Panc1 (cell line): ENCODE data around the gene UBTFL1. TPM values are rescaled to one million over a fixed set of nuclear protein-coding genes. Genes with fewer than 3 reads are reported as not detected.
"Not testable (repeated sequence)": the region's sequence is repeated elsewhere in the genome, so short reads cannot be mapped to it uniquely, and the experiment has no call there.

Source experiments
- ATAC-seq: fragments of 200-7000 bp; cut with Tn5 transposase; 2 replicates; pipeline ENCODE4 v1.9.1; 2020; ENCODE audit warnings: mild to moderate bottlenecking, moderate library complexity
- Bru-seq: library from RNA; stranded (reverse); fragments of 400-500 nt; gene quantifications from one replicate; lab custom pipeline; 2021; lab: Mats Ljungman, UMichigan
- BruChase-seq, 2 experiments: library from RNA; stranded (reverse); fragments of 400-500 nt; gene quantifications; one replicate each; lab custom pipeline; 2021; lab: Mats Ljungman, UMichigan
- BruUV-seq: library from RNA; stranded (reverse); fragments of 400-500 nt; replicated peaks from 2 replicates; lab custom pipeline; 2021; lab: Mats Ljungman, UMichigan
- CTCF ChIA-PET: fragments of 300-600 bp; sonication (Branson Sonifier 250); formaldehyde crosslinking; loops from one replicate; lab custom pipeline; 2022; ENCODE audit warnings: antibody characterized with exemption; lab: Charles Lee
- POLR2A ChIA-PET: fragments of 300-600 bp; sonication (Branson Sonifier 250); formaldehyde crosslinking; loops from one replicate; lab custom pipeline; 2022; ENCODE audit warnings: antibody characterized with exemption; lab: Charles Lee
- DNase-seq: peaks from one replicate; pipeline ENCODE4 v3.0.0-alpha.2; 2010; ENCODE audit warnings: low read depth, low spot score
- H3K27ac ChIP-seq: 2 replicates; pipeline ENCODE4 v1.5.1; 2011; ENCODE audit warnings: mild to moderate bottlenecking, low read length, inconsistent platforms
- H3K27me3 ChIP-seq: fragments of 200-500 bp; sonication (Bioruptor generic); 2 replicates; pipeline ENCODE4 v1.6.0; 2014; ENCODE audit warnings: low read length, inconsistent platforms; ENCODE audit not compliant: control insufficient read depth, insufficient read depth
- H3K36me3 ChIP-seq: fragments of 200-500 bp; sonication (Bioruptor generic); 2 replicates; pipeline ENCODE4 v1.5.1; 2014; ENCODE audit warnings: inconsistent platforms, mild to moderate bottlenecking, low read length, moderate library complexity; ENCODE audit not compliant: control insufficient read depth, insufficient read depth
- H3K4me1 ChIP-seq: 2 replicates; pipeline ENCODE4 v1.5.1; 2011; ENCODE audit warnings: inconsistent platforms, mild to moderate bottlenecking, low read length, moderate library complexity; ENCODE audit not compliant: control insufficient read depth, insufficient read depth
- H3K4me3 ChIP-seq, 2 experiments: 2 replicates each; pipeline ENCODE4 v1.5.1; 2011 to 2012; ENCODE audit warnings: low read depth in 2 of 2, low read length in 2 of 2, mild to moderate bottlenecking in 2 of 2, inconsistent platforms in 1 of 2, moderate library complexity in 1 of 2
- H3K9me3 ChIP-seq: fragments of 200-500 bp; sonication (Bioruptor generic); 2 replicates; pipeline ENCODE4 v1.5.1; 2014; ENCODE audit warnings: low read depth, mild to moderate bottlenecking, inconsistent platforms, low read length, moderate library complexity; ENCODE audit not compliant: control insufficient read depth, insufficient read depth
- in situ Hi-C: cut with HindIII; loops from 2 replicates; pipeline ENCODE4 v1.10.0; 2016; ENCODE audit warnings: low sequenced_read_pairs, low pct_unique_long_range_greater_than_20kb
- intact Hi-C: fragments of 100-400 bp; cut with micrococcal nuclease; formaldehyde crosslinking; loops from one replicate; pipeline ENCODE4 v1.10.0; 2022; ENCODE audit not compliant: unreplicated experiment
- long read RNA-seq: library from polyadenylated mRNA; unstranded; transcript quantifications from one replicate; pipeline ENCODE4 v2.0.0, GENCODE V29; 2021; ENCODE audit not compliant: unreplicated experiment
- polyA plus RNA-seq: library from polyadenylated mRNA; unstranded; fragments of >200 nt; gene quantifications from one replicate; pipeline ENCODE4 v1.2.1, GENCODE V29; 2012; ENCODE audit warnings: missing spikeins; ENCODE audit not compliant: insufficient read length
- total RNA-seq: library from RNA; stranded (reverse); gene quantifications from one replicate; pipeline ENCODE4 v1.2.1, GENCODE V29; 2021; ENCODE audit not compliant: unreplicated experiment

UBTFL1 gene
- not detected for total RNA-seq
- not detected for polyA plus RNA-seq
- not detected for Bru-seq, nascent RNA
- not detected for BruChase-seq, experiment 1, labeled RNA remaining after a 2-hour chase
- BruChase-seq, experiment 2, labeled RNA remaining after a 6-hour chase, result not detected
- long read RNA-seq, result 0 reads

DNA sequence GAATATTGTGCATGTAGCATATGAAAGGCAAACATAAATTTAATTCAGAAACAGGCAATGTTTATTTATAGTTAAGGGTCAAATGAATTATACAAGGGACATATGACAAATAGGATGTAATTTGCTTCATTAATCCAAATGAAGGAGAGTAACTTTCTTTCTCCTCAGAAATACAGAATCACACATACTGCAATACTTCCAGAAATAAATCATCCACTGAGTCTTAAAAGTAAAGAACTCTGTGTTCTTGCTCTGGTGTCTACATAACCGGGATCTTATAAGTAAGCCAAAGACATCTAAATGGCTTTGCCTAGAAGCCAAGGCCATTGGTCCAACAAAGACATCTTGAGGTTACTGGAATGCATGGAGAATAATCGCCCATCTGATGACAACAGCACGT, at the start of gene UBTFL1:
Gene UBTFL1, plus strand, starts transcription at position 301 of the 400 bp plus-strand sequence. Its CDS starts 0 bp downstream, at position 301.
- intact Hi-C loops, in situ Hi-C loops: not testable (repeated sequence)

DNA sequence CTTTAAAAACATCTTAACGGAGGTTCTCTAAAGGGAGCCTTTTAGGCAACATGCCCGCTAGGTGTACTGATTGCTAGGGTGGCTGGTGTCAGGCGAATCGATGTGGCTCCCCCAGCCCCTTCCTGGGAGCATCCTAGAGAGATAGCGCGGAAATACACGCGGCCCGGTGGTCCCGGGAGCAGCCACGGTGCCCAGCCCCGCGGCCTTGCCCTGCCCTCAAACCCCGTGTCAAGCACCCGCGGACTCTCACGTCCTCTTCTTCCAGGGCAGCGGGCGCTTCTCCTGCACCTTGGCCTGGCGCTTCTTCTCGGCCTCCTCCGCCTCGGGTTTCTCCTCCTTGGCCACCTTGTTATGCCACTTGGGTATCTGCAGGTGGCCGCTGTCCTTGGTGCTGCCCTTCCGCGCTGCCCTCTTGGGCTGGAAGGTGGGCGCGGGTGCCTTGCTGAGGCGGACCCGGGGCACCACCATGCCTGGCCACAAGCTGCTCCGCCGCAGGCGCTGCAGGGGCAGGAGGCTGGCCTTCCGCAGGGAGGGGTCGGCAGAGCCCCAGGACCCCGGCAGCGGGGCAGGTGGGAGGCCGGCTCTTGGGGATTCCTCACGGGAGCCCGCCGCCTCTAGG, 34.0 kb upstream of the UBTFL1 start:
- H3K9me3 ChIP-seq, H3K4me1 ChIP-seq, intact Hi-C loops, H3K27me3 ChIP-seq, DNase-seq, H3K27ac ChIP-seq, CTCF ChIA-PET, POLR2A ChIA-PET, ATAC-seq, H3K36me3 ChIP-seq, in situ Hi-C loops, BruUV-seq, H3K4me3 ChIP-seq: not testable (repeated sequence)

More for the DNA sequence above, at the start of gene UBTFL1:
- DNase-seq, BruUV-seq, ATAC-seq, H3K4me1 ChIP-seq, H3K27me3 ChIP-seq, H3K4me3 ChIP-seq, CTCF ChIA-PET, H3K36me3 ChIP-seq, H3K27ac ChIP-seq, H3K9me3 ChIP-seq: not testable (repeated sequence)
- POLR2A ChIA-PET, result interaction anchor here (0.7 kb wide), 1 partner anchor 375 kb away, joined by 4 read pairs; no protein-coding TSS in a partner anchor

DNA sequence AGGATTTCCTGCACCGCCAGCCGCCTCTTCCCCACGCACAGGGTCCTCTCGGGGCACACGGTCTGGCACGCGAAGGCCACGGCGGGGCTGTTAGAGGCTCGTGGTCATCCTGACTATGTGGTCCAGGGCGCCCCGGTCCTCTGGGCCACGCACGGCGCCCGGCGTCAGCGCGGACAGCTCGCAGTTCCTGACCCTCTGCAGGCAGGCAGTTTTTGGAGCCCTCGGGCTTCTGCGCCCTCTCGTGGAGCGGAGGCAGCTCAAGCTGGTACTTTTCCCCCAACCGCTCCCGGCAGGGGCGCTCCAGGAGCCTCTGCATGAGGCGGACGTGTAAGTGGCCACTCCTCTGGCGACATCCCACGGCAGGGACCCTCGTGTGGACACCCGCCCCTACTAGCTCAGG, 33.4 kb upstream of the UBTFL1 start:
- intact Hi-C loops, in situ Hi-C loops, POLR2A ChIA-PET, BruUV-seq, DNase-seq, CTCF ChIA-PET, H3K36me3 ChIP-seq, H3K27me3 ChIP-seq, ATAC-seq, H3K27ac ChIP-seq, H3K4me1 ChIP-seq, H3K4me3 ChIP-seq, H3K9me3 ChIP-seq: not testable (repeated sequence)

DNA sequence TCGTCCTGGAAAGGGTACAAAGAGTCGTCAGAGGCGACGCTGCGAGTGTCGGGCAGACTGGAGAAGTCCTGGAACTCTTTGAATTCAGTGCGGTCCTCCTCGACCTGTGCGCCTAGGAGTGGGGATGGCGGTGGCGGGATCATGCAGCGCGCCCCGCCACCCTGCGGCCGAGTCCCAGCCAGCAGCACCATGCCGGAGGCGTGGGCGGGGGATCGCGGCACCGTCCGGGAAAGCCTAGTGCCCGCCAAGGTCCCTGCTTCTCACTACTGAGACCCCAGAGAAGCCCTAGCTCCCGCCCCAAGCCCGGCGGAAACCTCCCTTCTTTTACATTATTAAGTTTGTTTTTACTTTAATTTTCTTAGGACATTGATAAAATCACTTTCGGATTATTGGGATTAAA, 32.2 kb upstream of the UBTFL1 start:
- H3K27ac ChIP-seq, BruUV-seq, H3K36me3 ChIP-seq, ATAC-seq, CTCF ChIA-PET, DNase-seq, H3K4me1 ChIP-seq, H3K9me3 ChIP-seq, POLR2A ChIA-PET, intact Hi-C loops, in situ Hi-C loops, H3K27me3 ChIP-seq, H3K4me3 ChIP-seq: not testable (repeated sequence)

DNA sequence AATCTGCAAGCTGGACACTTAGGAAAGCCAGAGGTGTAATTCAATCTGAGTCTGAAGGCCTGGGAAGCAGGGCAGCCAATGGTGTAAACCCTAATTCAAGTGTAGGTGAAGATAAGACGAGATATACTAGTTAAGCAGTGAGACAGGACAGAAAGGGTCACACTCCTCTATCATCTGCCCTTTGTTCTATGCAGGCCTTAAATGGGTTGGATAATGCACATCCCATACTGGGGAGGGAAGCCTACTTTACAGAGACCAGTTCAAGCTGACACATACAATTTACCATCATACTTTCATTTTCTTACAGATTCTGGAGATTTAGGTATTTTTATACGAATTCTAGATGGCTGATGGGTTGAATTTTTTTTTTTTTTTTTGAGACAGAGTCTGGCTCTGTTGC, 3.0 kb downstream of the UBTFL1 start:
- H3K27me3 ChIP-seq, H3K4me1 ChIP-seq, in situ Hi-C loops, CTCF ChIA-PET, ATAC-seq, H3K36me3 ChIP-seq, BruUV-seq, intact Hi-C loops, H3K27ac ChIP-seq, H3K9me3 ChIP-seq, DNase-seq, POLR2A ChIA-PET, H3K4me3 ChIP-seq: not testable (repeated sequence)

DNA sequence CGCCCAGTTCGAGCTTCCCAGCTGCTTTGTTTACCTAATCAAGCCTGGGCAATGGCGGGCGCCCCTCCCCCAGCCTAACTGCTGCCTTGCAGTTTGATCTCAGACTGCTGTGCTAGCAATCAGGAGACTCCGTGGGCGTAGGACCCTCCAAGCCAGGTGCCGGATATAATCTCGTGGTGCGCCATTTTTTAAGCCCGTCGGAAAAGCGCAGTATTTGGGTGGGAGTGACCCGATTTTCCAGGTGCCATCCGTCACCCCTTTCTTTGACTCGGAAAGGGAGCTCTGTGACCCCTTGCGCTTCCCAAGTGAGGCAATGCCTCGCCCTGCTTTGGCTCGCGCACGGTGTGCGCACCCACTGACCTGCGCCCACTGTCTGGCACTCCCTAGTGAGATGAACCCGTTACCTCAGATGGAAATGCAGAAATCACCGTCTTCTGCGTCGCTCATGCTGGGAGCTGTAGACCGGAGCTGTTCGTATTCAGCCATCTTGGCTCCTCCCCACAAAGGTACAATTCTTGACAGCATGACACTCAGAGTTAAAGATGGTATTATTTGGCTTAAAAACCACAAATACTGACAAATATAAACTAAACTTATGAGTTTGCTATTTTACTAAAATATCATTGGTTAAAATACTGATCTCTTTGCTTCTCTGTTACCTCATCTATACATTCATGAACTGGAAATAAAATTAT, 9.6 kb downstream of the UBTFL1 start:
- H3K4me3 ChIP-seq, DNase-seq, H3K9me3 ChIP-seq, POLR2A ChIA-PET, intact Hi-C loops, H3K27ac ChIP-seq, BruUV-seq, H3K27me3 ChIP-seq, ATAC-seq, H3K4me1 ChIP-seq, H3K36me3 ChIP-seq, CTCF ChIA-PET, in situ Hi-C loops: not testable (repeated sequence)
